Measurements from ENCODE around the gene NOL3.
"Not testable (repeated sequence)": the region's sequence is repeated elsewhere in the genome, so short reads cannot be mapped to it uniquely, and the experiment has no call there.

NOL3 gene

GRCh38 chr16:67170168-67170948 lies at the start of gene NOL3:
Gene NOL3 (plus strand): TSS chr16:67170538.
- peaks cover 98% of the 10 kb centered on the region for H3K27me3 ChIP-seq (ENCODE audit: insufficient read depth, low read length)
- peaks cover 9% of the 10 kb centered on the region for H3K4me1 ChIP-seq (ENCODE audit: insufficient read depth, low read length)
- H3K36me3 ChIP-seq (ENCODE audit: insufficient read depth, low read depth, low read length): no peaks in the 10 kb centered on the region
- no peak within 1 kb of the TSS for H3K27ac ChIP-seq (ENCODE audit: low read length)
- no peaks in the 10 kb centered on the region for H3K9me3 ChIP-seq (ENCODE audit: insufficient read depth, low read depth, low read length)
- peak within 1 kb of the TSS; percentile 63 for H3K4me3 ChIP-seq (ENCODE audit: low read length)
- peak within 1 kb of the TSS; percentile 13; the same call in 1 of the 2 replicates for H3K9ac ChIP-seq (ENCODE audit: low read depth, low read length)

GRCh38 chr16:67122799-67123198 lies 47.5 kb upstream of the NOL3 start:
- not testable (repeated sequence) for H3K4me1 ChIP-seq (ENCODE audit: insufficient read depth, low read length); H3K27ac ChIP-seq (ENCODE audit: low read length); H3K9me3 ChIP-seq (ENCODE audit: insufficient read depth, low read depth, low read length); H3K9ac ChIP-seq (ENCODE audit: low read depth, low read length); H3K4me3 ChIP-seq (ENCODE audit: low read length); H3K27me3 ChIP-seq (ENCODE audit: insufficient read depth, low read length)
- H3K36me3 ChIP-seq (ENCODE audit: insufficient read depth, low read depth, low read length): peaks cover 32% of the 10 kb centered on the region

- Histone ChIP-seq H3K36me3 (ENCODE audit: insufficient read depth, low read depth, low read length) (peaks cover 50% of the 10 kb centered on the region), H3K4me1 (ENCODE audit: insufficient read depth, low read length) (no peaks in the 10 kb centered on the region), H3K27ac (ENCODE audit: low read length) (no peak overlapping the region), H3K9me3 (ENCODE audit: insufficient read depth, low read depth, low read length) (no peaks in the 10 kb centered on the region), H3K4me3 (ENCODE audit: low read length) (no peak overlapping the region), H3K27me3 (ENCODE audit: insufficient read depth, low read length) (no peaks in the 10 kb centered on the region), H3K9ac (ENCODE audit: low read depth, low read length) (no peak overlapping the region)
These were observed 41.9 kb upstream of the NOL3 start for GRCh38 chr16:67128417-67128816.

- Histone ChIP-seq H3K36me3 (ENCODE audit: insufficient read depth, low read depth, low read length) (peaks cover 46% of the 10 kb centered on the region), H3K9me3 (ENCODE audit: insufficient read depth, low read depth, low read length) (no peaks in the 10 kb centered on the region), H3K4me1 (ENCODE audit: insufficient read depth, low read length) (no peaks in the 10 kb centered on the region)
These were observed 41.5 kb upstream of the NOL3 start for GRCh38 chr16:67128887-67129286.

GRCh38 chr16:67129422-67129821 lies 40.9 kb upstream of the NOL3 start:
- no peaks in the 10 kb centered on the region for H3K9me3 ChIP-seq (ENCODE audit: insufficient read depth, low read depth, low read length)
- no peaks in the 10 kb centered on the region for H3K4me1 ChIP-seq (ENCODE audit: insufficient read depth, low read length)
- no peak overlapping the region for H3K9ac ChIP-seq (ENCODE audit: low read depth, low read length)
- H3K36me3 ChIP-seq (ENCODE audit: insufficient read depth, low read depth, low read length): peaks cover 51% of the 10 kb centered on the region
- H3K4me3 ChIP-seq (ENCODE audit: low read length): no peak overlapping the region
- no peak overlapping the region for H3K27ac ChIP-seq (ENCODE audit: low read length)
- no peaks in the 10 kb centered on the region for H3K27me3 ChIP-seq (ENCODE audit: insufficient read depth, low read length)

More at GRCh38 chr16:67128887-67129286, 41.5 kb upstream of the NOL3 start:
- Histone ChIP-seq H3K9ac (ENCODE audit: low read depth, low read length) (no peak overlapping the region), H3K27me3 (ENCODE audit: insufficient read depth, low read length) (no peaks in the 10 kb centered on the region), H3K27ac (ENCODE audit: low read length) (no peak overlapping the region), H3K4me3 (ENCODE audit: low read length) (no peak overlapping the region)

GRCh38 chr16:67137605-67138004 lies 32.7 kb upstream of the NOL3 start:
- Histone ChIP-seq H3K27me3 (ENCODE audit: insufficient read depth, low read length) (no peaks in the 10 kb centered on the region), H3K27ac (ENCODE audit: low read length) (no peak overlapping the region), H3K9ac (ENCODE audit: low read depth, low read length) (no peak overlapping the region), H3K36me3 (ENCODE audit: insufficient read depth, low read depth, low read length) (peaks cover 81% of the 10 kb centered on the region), H3K4me3 (ENCODE audit: low read length) (no peak overlapping the region), H3K9me3 (ENCODE audit: insufficient read depth, low read depth, low read length) (no peaks in the 10 kb centered on the region), H3K4me1 (ENCODE audit: insufficient read depth, low read length) (no peaks in the 10 kb centered on the region)

GRCh38 chr16:67141391-67141790 lies 28.9 kb upstream of the NOL3 start:
- H3K27ac ChIP-seq (ENCODE audit: low read length): no peak overlapping the region
- no peaks in the 10 kb centered on the region for H3K4me1 ChIP-seq (ENCODE audit: insufficient read depth, low read length)
- H3K27me3 ChIP-seq (ENCODE audit: insufficient read depth, low read length): no peaks in the 10 kb centered on the region
- peaks cover 86% of the 10 kb centered on the region for H3K36me3 ChIP-seq (ENCODE audit: insufficient read depth, low read depth, low read length)
- H3K9ac ChIP-seq (ENCODE audit: low read depth, low read length): no peak overlapping the region
- no peak overlapping the region for H3K4me3 ChIP-seq (ENCODE audit: low read length)
- no peaks in the 10 kb centered on the region for H3K9me3 ChIP-seq (ENCODE audit: insufficient read depth, low read depth, low read length)

GRCh38 chr16:67142342-67142741 lies 28.0 kb upstream of the NOL3 start:
- Histone ChIP-seq H3K27me3 (ENCODE audit: insufficient read depth, low read length) (no peaks in the 10 kb centered on the region), H3K36me3 (ENCODE audit: insufficient read depth, low read depth, low read length) (peaks cover 91% of the 10 kb centered on the region), H3K4me3 (ENCODE audit: low read length) (no peak overlapping the region), H3K9me3 (ENCODE audit: insufficient read depth, low read depth, low read length) (no peaks in the 10 kb centered on the region), H3K4me1 (ENCODE audit: insufficient read depth, low read length) (no peaks in the 10 kb centered on the region), H3K27ac (ENCODE audit: low read length) (no peak overlapping the region), H3K9ac (ENCODE audit: low read depth, low read length) (no peak overlapping the region)

GRCh38 chr16:67144943-67145342 lies 25.4 kb upstream of the NOL3 start:
- Histone ChIP-seq H3K4me3 (ENCODE audit: low read length) (no peak overlapping the region), H3K27ac (ENCODE audit: low read length) (no peak overlapping the region), H3K27me3 (ENCODE audit: insufficient read depth, low read length) (peaks cover 13% of the 10 kb centered on the region), H3K4me1 (ENCODE audit: insufficient read depth, low read length) (no peaks in the 10 kb centered on the region), H3K9me3 (ENCODE audit: insufficient read depth, low read depth, low read length) (no peaks in the 10 kb centered on the region), H3K36me3 (ENCODE audit: insufficient read depth, low read depth, low read length) (peaks cover 84% of the 10 kb centered on the region), H3K9ac (ENCODE audit: low read depth, low read length) (no peak overlapping the region)

GRCh38 chr16:67145746-67146145 lies 24.6 kb upstream of the NOL3 start:
- H3K4me3 ChIP-seq (ENCODE audit: low read length): no peak overlapping the region
- H3K36me3 ChIP-seq (ENCODE audit: insufficient read depth, low read depth, low read length): peaks cover 76% of the 10 kb centered on the region
- H3K27ac ChIP-seq (ENCODE audit: low read length): no peak overlapping the region
- peaks cover 21% of the 10 kb centered on the region for H3K27me3 ChIP-seq (ENCODE audit: insufficient read depth, low read length)
- H3K9ac ChIP-seq (ENCODE audit: low read depth, low read length): no peak overlapping the region
- no peaks in the 10 kb centered on the region for H3K9me3 ChIP-seq (ENCODE audit: insufficient read depth, low read depth, low read length)
- no peaks in the 10 kb centered on the region for H3K4me1 ChIP-seq (ENCODE audit: insufficient read depth, low read length)

- Histone ChIP-seq H3K27me3 (ENCODE audit: insufficient read depth, low read length) (peaks cover 31% of the 10 kb centered on the region), H3K4me1 (ENCODE audit: insufficient read depth, low read length) (peaks cover 4% of the 10 kb centered on the region; the same call in 1 of the 2 replicates), H3K9ac (ENCODE audit: low read depth, low read length) (no peak overlapping the region), H3K4me3 (ENCODE audit: low read length) (no peak overlapping the region), H3K27ac (ENCODE audit: low read length) (no peak overlapping the region), H3K9me3 (ENCODE audit: insufficient read depth, low read depth, low read length) (no peaks in the 10 kb centered on the region), H3K36me3 (ENCODE audit: insufficient read depth, low read depth, low read length) (peaks cover 66% of the 10 kb centered on the region)
These were observed 23.6 kb upstream of the NOL3 start for GRCh38 chr16:67146523-67147357.
